IPS-11a (cell line): ENCODE results near the gene JADE1.

ENCODE experiments used
- H3K4me3 ChIP-seq: one replicate; pipeline ENCODE4 v1.5.1; 2013; ENCODE audit warnings: low read depth, low read length, control low read depth

Gene JADE1

GRCh38 chr4:128810331-128810870 is 901 bp downstream of the JADE1 start:
- peak overlapping the region; percentile 73 for H3K4me3 ChIP-seq

- H3K4me3 ChIP-seq, result peak overlapping the region; percentile 73
These were observed 1.5 kb downstream of the JADE1 start for GRCh38 chr4:128810871-128811570.

- peak overlapping the region; percentile 73 for H3K4me3 ChIP-seq
These were observed 2.3 kb downstream of the JADE1 start for GRCh38 chr4:128811571-128812441.

GRCh38 chr4:128812442-128813235 is 3.1 kb downstream of the JADE1 start:
- H3K4me3 ChIP-seq, result peak overlapping the region; percentile 73

GRCh38 chr4:128813965-128814364 is 4.5 kb downstream of the JADE1 start:
- no peak overlapping the region for H3K4me3 ChIP-seq

- H3K4me3 ChIP-seq, result no peak overlapping the region
These were observed 8.9 kb downstream of the JADE1 start for GRCh38 chr4:128818442-128818841.

- H3K4me3 ChIP-seq, result no peak overlapping the region
These were observed 9.7 kb downstream of the JADE1 start for GRCh38 chr4:128819082-128819742.

- no peak overlapping the region for H3K4me3 ChIP-seq
These were observed 11.2 kb downstream of the JADE1 start for GRCh38 chr4:128820671-128821070.

GRCh38 chr4:128821151-128821550 is 11.7 kb downstream of the JADE1 start:
- no peak overlapping the region for H3K4me3 ChIP-seq

- H3K4me3 ChIP-seq, result no peak overlapping the region
These were observed 13.6 kb downstream of the JADE1 start for GRCh38 chr4:128823025-128823661.

- H3K4me3 ChIP-seq, result no peak overlapping the region
These were observed 15.7 kb downstream of the JADE1 start for GRCh38 chr4:128825226-128825625.

GRCh38 chr4:128827296-128827695 is 17.8 kb downstream of the JADE1 start:
- H3K4me3 ChIP-seq, result no peak overlapping the region

GRCh38 chr4:128830906-128831503 is 21.5 kb downstream of the JADE1 start:
- no peak overlapping the region for H3K4me3 ChIP-seq

- no peak overlapping the region for H3K4me3 ChIP-seq
These were observed 22.2 kb downstream of the JADE1 start for GRCh38 chr4:128831531-128832242.

GRCh38 chr4:128832243-128832625 is 22.7 kb downstream of the JADE1 start:
- no peak overlapping the region for H3K4me3 ChIP-seq

- no peak overlapping the region for H3K4me3 ChIP-seq
These were observed 26.2 kb downstream of the JADE1 start for GRCh38 chr4:128835498-128836222.

- H3K4me3 ChIP-seq, result no peak overlapping the region
These were observed 27.7 kb downstream of the JADE1 start for GRCh38 chr4:128837198-128837597.

- no peak overlapping the region for H3K4me3 ChIP-seq
These were observed 28.2 kb downstream of the JADE1 start for GRCh38 chr4:128837679-128838078.
